GM19455 (cell line): Measurements from ENCODE around the gene IPO11.
"Not testable (repeated sequence)": the region's sequence is repeated elsewhere in the genome, so short reads cannot be mapped to it uniquely, and the experiment has no call there.

Source experiments
- ATAC-seq: cut with Tn5 transposase; IDR thresholded peaks from one replicate; pipeline ENCODE4 v1.9.1; 2021; ENCODE audit not compliant: unreplicated experiment

The IPO11 gene

DNA sequence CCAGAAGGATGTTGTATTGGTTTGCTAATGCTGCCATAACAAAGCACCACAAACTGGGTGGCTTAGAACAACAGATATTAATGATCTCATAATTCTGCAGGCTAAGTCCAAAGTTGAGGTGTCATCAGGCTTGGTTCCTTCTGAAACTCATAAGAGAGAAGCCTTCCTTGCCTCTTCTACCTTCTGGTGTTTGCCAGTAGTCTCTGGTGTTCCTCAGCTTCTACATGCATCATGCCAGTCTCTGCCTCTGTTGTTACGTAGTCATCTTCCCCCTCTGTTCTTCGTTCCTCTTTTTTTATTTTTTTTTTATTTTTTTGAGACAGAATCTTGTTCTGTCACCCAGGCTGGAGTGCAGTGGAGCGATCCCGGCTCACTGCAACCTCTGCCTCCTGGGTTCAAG, 227.9 kb downstream of the IPO11 start:
- no peak for ATAC-seq

DNA sequence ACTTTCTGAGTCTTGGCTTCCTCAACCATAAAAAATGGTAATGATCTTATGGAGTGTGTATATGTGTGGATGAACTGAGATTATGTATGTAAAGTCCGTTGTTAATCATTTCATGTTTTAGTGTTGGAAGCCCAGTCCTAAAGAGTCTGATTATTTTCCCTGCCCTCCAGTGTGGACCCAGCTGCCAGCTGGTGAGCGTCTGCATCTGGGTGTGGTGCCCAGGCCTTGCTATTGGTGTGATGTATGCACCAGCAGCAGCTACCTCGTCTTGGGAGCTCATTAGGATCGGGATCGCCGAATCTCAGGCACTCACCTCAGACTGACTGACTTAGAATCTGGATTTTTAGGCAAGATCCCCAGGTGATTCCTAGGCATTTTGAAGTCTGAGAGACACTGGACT, 229.9 kb downstream of the IPO11 start:
- ATAC-seq: no peak

DNA sequence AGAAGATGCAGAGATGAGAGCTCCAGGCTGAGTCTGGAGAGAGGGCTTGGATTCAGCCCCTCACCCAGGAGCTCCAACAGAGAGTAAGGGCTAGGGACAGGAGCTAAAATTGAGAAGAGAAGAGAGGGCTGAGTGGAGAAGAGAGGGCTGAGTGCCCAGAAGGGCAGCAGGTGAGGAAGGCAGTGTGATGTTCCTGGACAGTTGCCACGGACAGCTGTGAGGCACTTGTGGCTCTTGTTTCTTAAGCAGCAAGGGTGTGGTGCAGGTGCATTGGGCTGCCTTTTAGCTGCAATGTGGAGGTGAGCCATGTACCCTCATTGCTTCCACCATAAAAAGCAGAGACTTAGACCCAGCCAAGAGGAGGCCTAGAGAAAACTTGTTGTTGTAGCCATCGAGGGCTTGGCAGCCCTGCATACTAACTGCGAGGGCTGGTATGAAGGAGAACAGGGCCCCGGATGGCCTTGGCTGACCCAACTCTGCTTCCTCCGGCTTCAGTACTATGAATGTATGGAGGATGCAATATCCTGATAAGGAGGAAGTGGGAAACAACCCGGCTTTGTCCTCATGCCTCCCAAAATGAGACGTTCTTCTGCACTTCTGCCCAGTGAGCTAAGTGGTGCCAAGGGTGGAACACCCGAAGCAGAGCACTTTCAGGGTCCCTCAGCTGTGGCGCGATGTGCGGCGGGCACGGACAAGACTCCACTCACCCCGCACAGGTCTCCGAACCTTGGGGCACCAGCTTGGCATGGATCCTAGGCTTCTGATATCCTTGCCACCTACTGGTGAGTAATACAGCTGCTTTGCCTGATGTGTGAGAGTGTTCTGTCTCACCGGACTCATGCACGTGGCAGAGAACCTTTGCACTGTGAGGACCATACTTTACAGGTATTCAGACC, 231.2 kb downstream of the IPO11 start:
- no peak for ATAC-seq

DNA sequence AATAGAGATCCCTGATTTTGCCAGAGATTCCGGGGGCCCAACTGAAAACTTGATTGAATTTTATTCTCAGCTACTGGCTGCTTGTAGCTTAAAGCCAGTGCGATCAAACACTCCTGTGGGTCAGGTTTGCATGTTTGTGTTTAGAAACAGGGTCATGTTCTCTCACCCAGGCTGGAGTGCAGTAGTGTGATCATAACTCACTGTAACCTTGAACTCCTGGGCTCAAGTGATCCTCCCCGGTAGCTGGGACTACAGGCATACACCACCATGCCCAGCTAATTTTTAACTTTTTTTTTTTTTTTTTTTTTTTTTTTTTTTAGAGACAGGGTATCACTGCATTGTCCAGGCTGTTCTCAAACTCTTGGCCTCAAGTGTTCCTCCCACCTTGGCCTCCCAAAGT, 232.7 kb downstream of the IPO11 start:
- no peak for ATAC-seq

DNA sequence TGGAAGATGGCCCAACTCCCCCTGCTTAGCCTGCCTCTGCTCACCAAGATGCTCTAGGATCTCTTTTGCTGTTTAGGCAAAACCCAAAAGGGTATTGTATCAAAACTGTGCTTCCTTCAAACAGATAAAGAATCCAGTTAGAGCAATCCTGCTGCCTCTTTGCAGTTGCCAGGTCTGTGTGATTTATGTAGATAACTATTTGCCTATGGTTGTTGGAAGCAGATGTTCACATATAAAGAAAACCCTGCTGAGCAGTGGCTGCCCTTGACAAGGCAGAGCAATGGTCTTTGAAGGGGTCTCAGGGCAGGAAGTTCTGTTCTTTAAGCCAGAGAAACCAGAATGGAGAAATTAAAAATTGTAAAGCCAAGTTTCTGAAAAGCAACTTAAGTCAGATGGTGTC, 234.7 kb downstream of the IPO11 start:
- no peak for ATAC-seq

DNA sequence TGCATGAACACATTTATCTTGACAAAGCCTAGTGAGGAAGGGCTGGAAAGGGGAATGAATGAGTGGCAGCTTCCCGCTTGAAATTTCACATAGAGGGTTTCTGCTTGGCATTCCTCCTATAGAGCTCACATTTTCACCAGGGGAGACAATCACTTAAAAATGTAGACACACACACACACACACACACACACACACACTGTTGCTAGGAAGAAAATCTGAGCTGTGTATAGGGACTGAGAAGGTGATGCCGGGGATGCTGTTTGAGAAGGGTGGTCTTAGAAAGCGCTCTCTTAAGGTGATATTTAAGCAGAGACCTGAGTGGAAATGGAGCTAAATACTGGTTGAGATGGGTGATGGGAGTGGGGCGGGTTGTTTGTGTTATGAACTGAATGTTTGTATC, 236.5 kb downstream of the IPO11 start:
- no peak for ATAC-seq

DNA sequence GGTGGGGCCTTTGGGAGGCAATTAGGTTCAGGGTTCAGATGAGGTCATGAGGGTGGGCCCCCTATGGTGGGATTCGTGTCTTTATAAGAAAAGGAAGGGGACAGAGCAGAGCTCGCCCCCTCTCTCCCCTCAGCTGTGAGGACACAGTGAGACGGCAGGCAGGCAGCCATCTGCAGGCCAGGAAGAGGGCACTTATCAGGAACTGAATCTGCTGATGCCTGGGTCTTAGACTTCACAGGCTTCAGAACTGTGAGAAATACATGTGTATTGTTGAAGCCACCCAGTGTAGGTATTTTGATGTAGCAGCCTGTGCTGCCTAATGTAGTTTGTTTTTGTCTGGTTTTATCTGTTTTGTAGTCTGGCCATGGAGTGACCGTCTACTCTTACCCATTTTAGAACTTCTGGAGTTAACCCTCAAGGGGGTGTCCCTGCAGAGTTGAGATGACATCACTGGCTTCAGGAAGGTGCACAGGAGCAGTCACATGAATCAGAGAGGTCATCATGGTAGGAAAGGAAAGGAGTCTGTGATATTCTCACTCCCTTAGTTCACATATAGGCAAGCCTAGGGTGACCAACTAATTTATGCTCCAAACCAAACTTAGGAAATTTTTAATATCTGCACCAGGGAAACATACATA, 237.0 kb downstream of the IPO11 start:
- no peak for ATAC-seq

DNA sequence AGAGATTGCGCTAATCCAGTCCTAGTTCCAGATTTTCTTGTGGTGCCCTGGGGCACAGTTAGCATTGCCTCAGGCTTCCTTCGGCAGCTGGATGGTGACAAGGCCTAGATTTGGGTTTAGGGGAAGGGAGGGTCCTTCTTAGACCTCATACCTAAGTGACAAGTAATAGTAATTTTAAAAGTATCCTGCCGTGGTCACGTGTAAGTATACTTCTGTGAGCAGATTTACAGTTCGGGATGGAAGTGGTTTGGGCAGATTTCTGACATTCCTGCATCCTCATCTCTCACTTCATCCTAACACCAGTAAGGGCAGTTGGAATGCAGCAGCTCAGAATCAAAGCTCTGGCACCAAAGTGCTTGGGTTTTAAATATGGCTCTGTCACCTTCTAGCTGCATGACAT, 237.6 kb downstream of the IPO11 start:
- no peak for ATAC-seq

DNA sequence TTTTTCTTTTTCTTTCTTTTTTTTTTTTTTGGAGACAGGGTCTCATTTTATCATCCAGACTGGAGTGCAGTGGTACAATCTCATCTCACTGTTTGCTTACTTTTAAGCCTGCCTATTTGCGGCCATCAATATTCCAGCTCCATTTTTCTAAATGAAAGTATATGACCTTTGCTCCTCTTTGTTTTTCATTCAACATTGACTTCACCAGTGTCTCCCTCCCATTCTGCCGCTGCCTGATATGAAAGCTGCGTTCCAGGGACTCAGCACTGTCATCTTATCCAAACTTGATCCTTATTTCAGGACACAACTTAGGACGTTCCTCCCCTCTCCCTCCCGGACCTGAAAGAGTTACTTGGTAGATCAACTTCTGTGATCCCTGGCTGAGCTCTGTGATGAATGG, 239.7 kb downstream of the IPO11 start:
- no peak for ATAC-seq

DNA sequence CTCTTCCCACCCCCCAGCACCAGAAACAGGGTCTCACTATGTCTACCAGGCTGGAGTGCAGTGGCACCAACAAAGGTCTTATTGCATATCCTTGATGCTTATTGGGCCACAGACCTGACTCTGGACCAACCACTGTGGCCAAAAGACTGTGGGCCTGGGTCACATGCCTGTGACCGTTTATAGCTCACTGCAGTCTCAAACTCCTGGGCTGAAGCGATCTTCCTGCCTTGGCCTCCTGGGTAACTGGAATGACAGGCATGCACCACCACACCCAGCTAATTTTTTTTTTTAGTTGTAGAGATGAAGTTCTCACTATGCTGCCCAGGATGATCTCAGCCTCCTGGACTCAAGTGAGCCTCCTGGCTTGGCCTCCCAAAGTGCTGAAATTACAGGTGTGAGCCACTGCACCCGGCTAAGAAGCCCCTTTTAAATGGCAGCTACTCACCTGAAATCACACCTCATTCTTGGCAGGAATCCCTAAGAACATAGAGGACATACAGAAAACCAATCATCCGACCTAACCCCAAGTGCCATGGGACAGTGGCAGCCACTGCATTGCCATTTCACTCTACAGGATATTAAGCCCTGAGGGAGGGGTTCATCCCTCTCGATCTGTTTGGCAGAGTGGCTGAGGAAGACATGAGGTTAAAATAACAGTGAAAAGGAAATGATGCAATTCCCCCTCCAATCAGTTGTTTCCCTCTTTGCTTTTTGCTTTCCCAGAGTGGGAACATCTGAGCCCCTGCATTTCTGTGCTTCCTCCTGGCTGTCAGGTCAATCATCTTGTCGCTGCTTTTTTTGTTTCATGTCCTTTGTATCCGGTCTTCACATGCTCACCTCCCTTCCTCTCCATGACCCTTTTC, 240.7 kb downstream of the IPO11 start:
- no peak for ATAC-seq

DNA sequence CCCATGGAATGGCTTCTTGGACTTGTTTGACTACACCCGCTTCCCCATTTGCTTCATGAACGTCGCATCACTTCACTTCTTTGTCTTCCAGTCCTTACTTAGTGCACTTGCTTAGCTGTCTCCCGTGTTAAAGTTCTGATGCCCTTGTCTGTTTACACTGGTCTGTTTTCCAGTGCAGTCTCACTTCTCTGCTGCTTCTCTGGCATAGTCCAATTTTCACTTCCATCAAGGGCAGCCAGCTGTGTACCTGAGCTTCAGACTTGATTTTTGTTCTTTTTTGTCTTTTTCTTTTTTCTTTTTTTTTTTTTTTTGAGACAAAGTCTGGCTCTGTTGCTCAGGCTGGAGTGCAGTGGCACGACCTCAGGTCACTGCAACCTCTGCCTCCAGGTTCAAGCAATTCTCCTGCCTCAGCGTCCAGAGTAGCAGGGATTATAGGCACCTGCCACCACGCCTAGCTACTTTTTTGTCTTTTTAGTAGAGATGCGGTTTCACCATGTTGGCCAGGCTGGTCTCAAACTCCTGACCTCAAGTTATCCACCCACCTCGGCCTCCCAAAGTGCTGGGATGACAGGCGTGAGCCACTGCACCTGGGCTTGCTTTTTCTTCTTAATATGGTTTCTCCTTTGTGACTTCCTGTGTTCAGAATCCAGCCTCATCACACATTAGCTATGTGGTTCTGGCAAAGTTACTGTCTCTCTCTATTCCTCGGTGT, 241.5 kb downstream of the IPO11 start:
- no peak for ATAC-seq

DNA sequence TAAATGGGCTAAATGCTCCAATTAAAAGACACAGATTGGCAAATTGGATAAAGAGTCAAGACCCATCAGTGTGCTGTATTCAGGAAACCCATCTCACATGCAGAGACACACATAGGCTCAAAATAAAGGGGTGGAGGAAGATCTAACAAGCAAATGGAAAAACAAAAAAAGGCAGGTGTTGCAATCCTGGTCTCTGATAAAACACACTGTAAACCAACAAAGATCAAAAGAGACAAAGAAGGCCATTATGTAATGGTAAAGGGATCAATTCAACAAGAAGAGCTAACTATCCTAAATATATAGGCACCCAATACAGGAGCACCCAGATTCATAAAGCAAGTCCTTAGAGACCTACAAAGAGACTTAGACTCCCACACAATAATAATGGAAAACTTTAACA, 245.2 kb downstream of the IPO11 start:
- not testable (repeated sequence) for ATAC-seq

DNA sequence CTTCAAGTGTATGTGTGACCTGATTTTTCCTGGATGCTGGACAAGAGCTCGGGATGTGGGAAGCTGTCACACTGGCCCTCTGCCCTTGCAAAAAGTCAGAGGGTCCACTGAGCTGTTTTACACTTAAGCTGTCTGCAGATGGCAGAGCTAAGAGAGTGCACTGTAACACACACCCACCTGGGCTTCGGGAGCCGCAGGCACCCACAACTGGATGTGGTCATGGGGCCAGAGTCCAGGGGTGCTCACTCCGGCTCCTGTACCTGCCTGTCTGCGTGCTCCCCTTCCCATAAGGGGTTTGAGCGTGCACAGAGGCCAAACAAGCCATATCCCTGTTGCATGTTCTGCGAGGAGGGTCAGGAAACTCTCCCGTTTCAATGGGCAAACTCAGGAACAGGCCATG, 248.6 kb downstream of the IPO11 start:
- no peak for ATAC-seq

DNA sequence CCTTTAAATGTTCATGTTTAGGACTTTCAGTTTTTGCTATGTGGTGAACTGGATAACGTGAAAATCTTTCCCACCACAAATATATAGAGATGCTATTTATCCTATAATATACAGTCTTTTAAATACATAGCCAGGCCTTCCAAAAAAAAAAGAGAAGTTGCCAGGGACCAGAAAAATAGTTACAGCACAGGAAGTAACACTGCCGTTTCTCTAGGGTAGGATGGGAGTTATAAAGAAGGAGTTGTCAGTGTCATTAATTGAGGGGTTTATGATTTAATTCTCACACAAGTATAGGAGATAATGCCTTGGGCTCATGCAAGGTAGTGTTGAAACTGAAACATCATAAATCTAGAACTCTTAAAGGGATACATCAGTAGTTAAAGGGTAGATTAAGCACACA, 250.0 kb downstream of the IPO11 start:
- no peak for ATAC-seq

DNA sequence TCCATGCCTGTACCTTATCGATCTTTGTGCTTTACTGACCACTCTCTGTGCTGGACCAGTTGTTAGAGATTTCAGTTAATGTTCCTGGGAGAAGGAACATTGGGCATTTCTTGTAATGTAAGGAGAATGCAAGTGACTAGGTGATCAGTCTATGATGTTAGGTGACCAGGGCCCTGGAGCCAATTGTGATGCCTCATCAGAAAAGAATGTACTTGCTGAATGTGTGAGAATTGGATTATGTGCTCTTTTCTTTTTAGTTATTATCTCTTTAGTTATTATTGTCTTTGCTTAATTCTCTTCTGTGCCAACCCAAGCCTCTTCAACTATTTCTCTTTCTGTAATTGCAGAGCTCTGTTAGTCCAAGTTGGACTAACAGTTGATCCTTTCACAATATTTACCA, 258.9 kb downstream of the IPO11 start:
- no peak for ATAC-seq

DNA sequence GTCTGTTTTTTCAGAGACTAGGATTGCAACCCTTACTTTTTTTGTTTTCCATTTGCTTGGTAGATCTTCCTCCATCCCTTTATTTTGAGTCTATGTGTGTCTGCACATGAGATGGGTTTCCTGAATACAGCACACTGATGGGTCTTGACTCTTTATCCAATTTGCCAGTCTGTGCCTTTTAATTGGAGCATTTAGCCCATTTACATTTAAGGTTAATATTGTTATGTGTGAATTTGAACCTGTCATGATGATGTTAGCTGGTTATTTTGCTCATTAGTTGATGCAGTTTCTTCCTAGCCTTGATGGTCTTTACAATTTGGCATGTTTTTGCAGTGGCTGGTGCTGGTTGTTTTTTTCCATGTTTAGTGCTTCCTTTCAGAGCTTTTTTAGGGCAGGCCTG, 264.0 kb downstream of the IPO11 start:
- not testable (repeated sequence) for ATAC-seq
